Stimulated activated memory B cell treated with anti-CD40 and anti-IgM and Interleukin-4, amounts not matched to agents 10 μg/mL and 1 μg/mL and 100 μg/mL, for 72 hours (primary cell): ENCODE results near the gene MAPK12.
"Not testable (repeated sequence)": the region's sequence is repeated elsewhere in the genome, so short reads cannot be mapped to it uniquely, and the experiment has no call there.

Source experiments
- ATAC-seq: fragments of 150-1000 bp; cut with Tn5 transposase; 2 replicates; pipeline ENCODE4 v1.10.0; 2021
- H3K27ac Mint-ChIP-seq: one replicate; pipeline ENCODE4 v1.8.0; 2022; ENCODE audit warnings: mild to moderate bottlenecking, mixed read lengths
- H3K27me3 Mint-ChIP-seq: one replicate; pipeline ENCODE4 v1.8.0; 2022; ENCODE audit warnings: mixed read lengths
- H3K36me3 Mint-ChIP-seq: one replicate; pipeline ENCODE4 v1.8.0; 2022; ENCODE audit warnings: mixed read lengths
- H3K4me1 Mint-ChIP-seq: one replicate; pipeline ENCODE4 v1.8.0; 2022; ENCODE audit warnings: mixed read lengths
- H3K4me3 Mint-ChIP-seq: one replicate; pipeline ENCODE4 v1.8.0; 2022; ENCODE audit warnings: mild to moderate bottlenecking, moderate library complexity, mixed read lengths
- H3K9me3 Mint-ChIP-seq: one replicate; pipeline ENCODE4 v1.8.0; 2022; ENCODE audit warnings: mixed read lengths

MAPK12 gene

GRCh38 chr22:50278956-50279619 lies 17.6 kb upstream of the MAPK12 start:
- H3K9me3 Mint-ChIP-seq = no peaks in the 10 kb centered on the region
- H3K27ac Mint-ChIP-seq = no peak overlapping the region
- peaks cover 6% of the 10 kb centered on the region for H3K36me3 Mint-ChIP-seq
- H3K4me3 Mint-ChIP-seq = no peak overlapping the region
- ATAC-seq = no peak
- no peaks in the 10 kb centered on the region for H3K27me3 Mint-ChIP-seq
- peaks cover 2% of the 10 kb centered on the region for H3K4me1 Mint-ChIP-seq

GRCh38 chr22:50278461-50278860 lies 17.0 kb upstream of the MAPK12 start:
- Mint-ChIP-seq H3K9me3 (no peaks in the 10 kb centered on the region), H3K27ac (no peak overlapping the region), H3K36me3 (peaks cover 6% of the 10 kb centered on the region), H3K27me3 (no peaks in the 10 kb centered on the region), H3K4me1 (peaks cover 4% of the 10 kb centered on the region), H3K4me3 (no peak overlapping the region)
- ATAC-seq = no peak

- peaks cover 6% of the 10 kb centered on the region for H3K36me3 Mint-ChIP-seq
- H3K4me3 Mint-ChIP-seq = no peak overlapping the region
- no peaks in the 10 kb centered on the region for H3K9me3 Mint-ChIP-seq
- H3K4me1 Mint-ChIP-seq = peaks cover 4% of the 10 kb centered on the region
- no peaks in the 10 kb centered on the region for H3K27me3 Mint-ChIP-seq
- no peak for ATAC-seq
- no peak overlapping the region for H3K27ac Mint-ChIP-seq
Observed at GRCh38 chr22:50277761-50278160, 16.3 kb upstream of the MAPK12 start.

DNA sequence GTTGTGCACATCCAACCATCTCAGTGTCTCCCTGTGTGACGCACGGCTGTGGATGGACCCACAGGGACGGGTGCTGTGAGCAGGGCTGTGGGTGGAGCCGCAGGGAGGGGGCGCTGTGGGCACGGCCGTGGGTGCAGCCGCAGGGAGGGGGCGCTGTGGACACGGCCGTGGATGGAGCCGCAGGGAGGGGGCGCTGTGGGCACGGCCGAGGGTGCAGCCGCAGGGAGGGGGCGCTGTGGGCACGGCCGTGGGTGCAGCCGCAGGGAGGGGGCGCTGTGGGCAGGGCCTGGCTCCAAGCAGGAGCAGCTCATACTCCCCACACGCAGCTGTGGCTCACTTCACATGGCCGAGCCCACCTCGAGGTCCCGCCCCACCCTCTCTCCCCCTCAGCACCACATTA lies 14.7 kb upstream of the MAPK12 start:
- Mint-ChIP-seq H3K27me3 (no peaks in the 10 kb centered on the region), H3K27ac (no peak overlapping the region), H3K4me3 (no peak overlapping the region), H3K9me3 (no peaks in the 10 kb centered on the region), H3K36me3 (peaks cover 5% of the 10 kb centered on the region), H3K4me1 (peaks cover 4% of the 10 kb centered on the region)
- peak; percentile 75 for ATAC-seq

DNA sequence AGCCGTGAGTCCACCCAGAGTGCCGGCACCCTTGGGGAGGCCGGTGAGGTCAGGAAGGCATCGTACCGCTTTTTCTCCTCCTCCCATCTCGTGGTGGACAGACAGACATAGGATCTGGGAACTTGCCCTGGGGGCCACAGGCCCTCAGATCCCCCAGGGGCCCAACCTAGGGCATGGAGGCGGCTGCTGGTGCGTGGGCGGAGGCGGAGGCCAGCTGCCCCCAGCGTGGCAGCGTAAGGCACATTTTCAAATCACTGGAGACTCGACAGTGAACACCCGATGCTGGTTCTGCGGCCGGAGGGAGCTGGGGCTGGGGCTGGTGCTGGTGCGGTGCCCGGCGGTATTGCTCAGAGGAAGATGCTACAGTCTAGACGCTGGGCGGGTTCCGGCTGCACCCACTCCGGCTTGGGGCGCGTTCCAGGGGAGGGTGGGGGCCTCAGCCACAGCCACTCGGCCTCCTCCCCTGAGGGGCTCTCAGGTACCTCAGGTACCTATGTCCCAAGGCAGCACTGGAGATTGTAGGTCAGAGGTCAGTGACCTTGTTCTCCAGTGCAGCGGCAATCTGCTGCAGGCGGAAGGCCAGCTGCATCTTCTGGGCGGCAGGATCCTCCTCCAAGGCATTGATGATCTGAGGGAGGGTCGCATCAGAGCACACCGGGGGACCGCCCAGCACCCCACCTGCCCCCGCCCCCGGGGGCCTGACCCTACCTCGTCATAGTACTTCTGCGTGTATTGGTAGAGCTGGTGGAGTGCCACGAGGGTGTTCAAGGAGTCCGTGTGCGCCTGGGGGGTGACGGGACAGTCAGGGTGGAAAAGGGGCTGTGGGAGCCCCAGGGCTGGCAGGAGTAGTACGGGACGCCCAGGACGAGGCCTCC lies 13.9 kb upstream of the MAPK12 start:
- Mint-ChIP-seq H3K27ac (peak overlapping the region; percentile 30), H3K36me3 (no peaks in the 10 kb centered on the region), H3K4me1 (peaks cover 8% of the 10 kb centered on the region), H3K4me3 (no peak overlapping the region), H3K27me3 (no peaks in the 10 kb centered on the region), H3K9me3 (no peaks in the 10 kb centered on the region)
- no peak for ATAC-seq

- Mint-ChIP-seq H3K27ac (peak overlapping the region; percentile 30), H3K4me3 (no peak overlapping the region), H3K4me1 (peaks cover 8% of the 10 kb centered on the region), H3K9me3 (no peaks in the 10 kb centered on the region), H3K36me3 (no peaks in the 10 kb centered on the region), H3K27me3 (no peaks in the 10 kb centered on the region)
- ATAC-seq = no peak
Observed at GRCh38 chr22:50274771-50275170, 13.3 kb upstream of the MAPK12 start.

DNA sequence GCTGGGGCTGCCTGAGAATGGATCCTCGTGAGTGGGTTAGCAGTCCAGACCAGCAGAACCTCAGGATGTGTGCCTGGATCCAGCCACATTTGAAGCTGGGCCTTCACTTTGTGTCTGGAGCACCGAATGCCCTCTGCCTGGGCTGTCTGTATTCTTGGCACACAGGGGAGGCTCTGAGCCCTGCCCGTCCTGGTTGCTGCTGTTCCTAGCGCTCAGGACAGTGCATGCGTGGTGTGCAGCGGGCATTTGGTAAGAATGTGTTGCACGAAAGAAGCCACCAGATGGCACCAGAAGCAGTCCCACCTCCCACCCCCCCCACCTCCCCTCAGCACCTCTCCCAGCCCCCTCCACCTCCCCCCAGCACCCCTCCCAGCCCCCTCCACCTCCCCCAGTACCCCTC lies 12.8 kb upstream of the MAPK12 start:
- no peaks in the 10 kb centered on the region for H3K9me3 Mint-ChIP-seq
- H3K27me3 Mint-ChIP-seq = no peaks in the 10 kb centered on the region
- H3K36me3 Mint-ChIP-seq = no peaks in the 10 kb centered on the region
- H3K4me1 Mint-ChIP-seq = peaks cover 12% of the 10 kb centered on the region
- H3K27ac Mint-ChIP-seq = no peak overlapping the region
- ATAC-seq = no peak
- no peak overlapping the region for H3K4me3 Mint-ChIP-seq

GRCh38 chr22:50273781-50274180 lies 12.3 kb upstream of the MAPK12 start:
- H3K27me3 Mint-ChIP-seq, H3K36me3 Mint-ChIP-seq, H3K4me3 Mint-ChIP-seq, H3K27ac Mint-ChIP-seq, H3K9me3 Mint-ChIP-seq, ATAC-seq: not testable (repeated sequence)
- peaks cover 17% of the 10 kb centered on the region for H3K4me1 Mint-ChIP-seq

DNA sequence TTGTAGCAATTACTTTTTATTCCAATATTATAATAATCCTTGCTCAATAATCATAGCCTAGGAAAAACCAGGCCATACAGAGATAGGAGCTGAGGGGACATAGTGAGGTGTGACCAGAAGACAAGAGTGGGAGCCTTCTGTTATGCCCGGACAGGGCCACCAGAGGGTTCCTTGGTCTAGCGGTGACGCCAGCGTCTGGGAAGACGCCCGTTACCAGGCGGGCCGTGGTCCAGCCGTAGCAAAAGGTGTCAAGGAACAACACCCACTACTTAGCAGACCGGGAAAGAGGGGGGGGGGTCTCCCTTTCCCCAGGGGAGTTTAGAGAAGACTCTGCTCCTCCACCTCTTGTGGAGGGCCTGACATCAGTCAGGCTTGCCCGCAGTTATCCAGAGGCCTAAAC lies 11.9 kb upstream of the MAPK12 start:
- not testable (repeated sequence) for H3K4me3 Mint-ChIP-seq, H3K27ac Mint-ChIP-seq, H3K9me3 Mint-ChIP-seq, H3K27me3 Mint-ChIP-seq, ATAC-seq, H3K36me3 Mint-ChIP-seq
- H3K4me1 Mint-ChIP-seq = peaks cover 21% of the 10 kb centered on the region

DNA sequence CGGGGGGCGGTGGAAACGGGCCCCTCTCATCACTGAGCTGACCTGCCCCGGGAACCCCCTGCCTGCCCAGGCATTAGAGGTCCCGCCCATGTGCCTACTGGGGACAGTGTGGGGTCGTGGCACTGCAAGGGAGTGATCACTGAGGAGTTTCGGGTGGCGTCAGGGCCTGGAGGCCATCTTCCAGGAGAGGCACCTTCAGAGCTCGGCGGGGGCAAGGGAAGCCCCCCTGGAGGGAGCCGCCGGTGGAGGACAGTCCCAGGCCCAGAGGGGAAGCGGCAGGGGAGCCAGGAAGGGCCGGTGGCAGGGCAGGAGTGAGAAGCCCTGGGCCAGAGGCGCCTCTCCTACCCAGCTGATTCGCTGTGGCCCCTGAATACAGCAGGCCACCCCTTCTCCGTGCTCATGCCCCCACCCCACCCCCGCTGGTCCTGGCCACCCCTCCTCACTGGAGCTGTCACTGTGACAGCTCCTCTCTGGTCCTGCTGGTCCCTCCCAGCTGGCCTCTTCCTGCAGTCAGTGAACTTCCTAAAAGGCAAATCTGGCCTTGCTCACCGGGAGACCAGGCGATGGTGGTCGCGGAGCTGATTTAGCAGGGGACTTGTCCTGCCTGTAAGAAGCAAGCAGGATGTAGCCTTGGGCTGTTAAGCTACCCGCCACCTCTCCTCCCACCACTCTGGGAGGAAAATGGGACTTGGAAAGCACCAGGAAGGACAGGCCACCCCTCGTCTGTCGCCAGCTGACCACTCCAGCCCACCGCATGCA lies 10.7 kb upstream of the MAPK12 start:
- H3K4me3 Mint-ChIP-seq = no peak overlapping the region
- no peak for ATAC-seq
- no peaks in the 10 kb centered on the region for H3K27me3 Mint-ChIP-seq

GRCh38 chr22:50271519-50271970 lies 10.1 kb upstream of the MAPK12 start:
- Mint-ChIP-seq H3K36me3 (no peaks in the 10 kb centered on the region), H3K27ac (no peak overlapping the region), H3K9me3 (no peaks in the 10 kb centered on the region), H3K4me3 (peak overlapping the region; percentile 26), H3K27me3 (no peaks in the 10 kb centered on the region), H3K4me1 (peaks cover 26% of the 10 kb centered on the region)
- ATAC-seq = peak; percentile 29

More for the DNA sequence above, 10.7 kb upstream of the MAPK12 start:
- Mint-ChIP-seq H3K9me3 (no peaks in the 10 kb centered on the region), H3K4me1 (peaks cover 26% of the 10 kb centered on the region), H3K27ac (no peak overlapping the region), H3K36me3 (no peaks in the 10 kb centered on the region)

GRCh38 chr22:50270666-50271394 lies 9.3 kb upstream of the MAPK12 start:
- Mint-ChIP-seq H3K27ac (no peak overlapping the region), H3K36me3 (no peaks in the 10 kb centered on the region), H3K4me1 (peaks cover 30% of the 10 kb centered on the region), H3K27me3 (no peaks in the 10 kb centered on the region), H3K9me3 (no peaks in the 10 kb centered on the region), H3K4me3 (peak overlapping the region; percentile 78)
- peak; percentile 49 for ATAC-seq

DNA sequence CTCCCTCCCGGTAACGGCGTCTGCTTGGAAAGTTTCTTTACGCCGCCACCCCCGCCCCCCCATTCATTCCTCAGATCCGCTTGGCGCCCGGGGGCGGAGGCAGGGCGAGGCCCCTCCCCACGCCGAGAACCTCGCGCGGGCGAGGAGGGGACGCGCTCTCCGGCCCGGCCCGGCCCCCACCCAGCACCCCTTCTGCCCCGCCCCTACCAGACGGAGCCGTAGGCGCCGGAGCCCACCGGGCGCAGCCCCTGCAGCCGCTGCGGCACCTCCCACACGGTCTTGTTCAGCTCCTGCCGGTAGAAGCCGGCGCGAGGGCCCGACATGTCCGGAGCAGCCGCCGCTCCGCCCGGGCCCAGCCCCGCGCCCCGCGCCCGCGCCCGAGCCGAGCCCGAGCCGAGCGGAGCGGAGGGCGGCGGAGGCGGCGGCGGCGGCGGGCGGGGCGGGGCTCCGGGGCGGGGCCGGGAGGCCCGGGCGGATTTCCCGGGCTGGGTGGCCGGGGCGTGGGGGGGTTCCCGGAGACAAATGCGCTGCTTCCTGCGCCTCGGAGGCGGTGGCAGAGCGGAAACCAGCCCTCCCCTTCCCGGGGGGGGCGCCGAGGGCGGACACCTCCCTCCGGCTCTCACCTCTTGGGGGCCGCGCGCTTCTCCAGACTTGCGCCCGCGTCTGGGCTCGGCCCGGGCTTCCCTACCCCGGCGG lies 8.6 kb upstream of the MAPK12 start, which contains the start of gene MAPK11:
Gene MAPK11, minus strand, starts transcription at position 411 of the 696 bp plus-strand sequence. Its CDS starts 88 bp downstream, at position 323.
- peaks cover 34% of the 10 kb centered on the region for H3K4me1 Mint-ChIP-seq
- peak; percentile 63 for ATAC-seq
- no peak within 1 kb of the TSS for H3K27ac Mint-ChIP-seq
- peak within 1 kb of the TSS; percentile 78 for H3K4me3 Mint-ChIP-seq
- no peaks in the 10 kb centered on the region for H3K9me3 Mint-ChIP-seq
- H3K36me3 Mint-ChIP-seq = no peaks in the 10 kb centered on the region
- no peaks in the 10 kb centered on the region for H3K27me3 Mint-ChIP-seq

DNA sequence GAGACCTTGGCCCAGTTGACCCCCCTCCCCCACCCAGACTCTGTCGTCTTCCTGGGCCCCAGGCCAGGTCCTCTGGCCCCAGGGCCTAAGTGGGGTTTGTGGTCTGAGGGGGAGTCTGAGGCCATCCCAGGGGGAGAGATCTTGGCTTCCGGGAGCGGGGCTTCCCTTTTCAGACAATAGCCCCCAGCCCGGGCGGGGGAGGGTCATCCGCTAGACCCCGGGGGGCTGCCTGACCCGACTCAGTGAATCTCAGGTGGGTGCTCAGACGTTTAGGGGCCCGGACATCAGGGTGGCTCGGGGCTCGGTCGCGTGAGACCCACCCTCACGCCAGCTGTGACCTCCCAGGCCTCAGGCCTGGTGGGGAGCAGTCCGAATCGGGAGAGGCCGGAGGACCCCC lies 8.1 kb upstream of the MAPK12 start:
- Mint-ChIP-seq H3K36me3 (no peaks in the 10 kb centered on the region), H3K9me3 (no peaks in the 10 kb centered on the region), H3K4me3 (peak overlapping the region; percentile 63), H3K27ac (no peak overlapping the region), H3K4me1 (peaks cover 40% of the 10 kb centered on the region), H3K27me3 (no peaks in the 10 kb centered on the region)
- no peak for ATAC-seq
